H1 (cell line): Measurements from ENCODE around the gene DCANP1. TPM values are rescaled to one million over a fixed set of nuclear protein-coding genes. Genes with fewer than 3 reads are reported as not detected.

Experiments
- CTCF ChIA-PET: fragments of 300-600 bp; sonication (Branson Sonifier 250); formaldehyde crosslinking; loops from one replicate; lab custom pipeline; 2021; ENCODE audit not compliant: partially characterized antibody; lab: Charles Lee
- POLR2A ChIA-PET: fragments of 300-600 bp; sonication (Branson Sonifier 250); formaldehyde crosslinking; loops from one replicate; lab custom pipeline; 2021; ENCODE audit warnings: inconsistent platforms; ENCODE audit not compliant: partially characterized antibody; lab: Charles Lee
- DNase-seq, 2 experiments: peaks; one replicate each; pipeline versions ENCODE4 v3.0.0 to v3.0.0-alpha.2; 2010 to 2022; ENCODE audit warnings: low spot score in 2 of 2, low read depth in 1 of 2, mixed read lengths in 1 of 2
- FAIRE-seq: peaks from 2 replicates; lab custom pipeline; 2011; peaks lifted over from hg19 to GRCh38; lab: Jason Lieb, UNC
- H2AFZ ChIP-seq: 2 replicates; pipeline ENCODE4 v1.8.1; 2012; ENCODE audit warnings: low read length, inconsistent platforms
- H2AK5ac ChIP-seq: 2 replicates; pipeline ENCODE4 v1.6.1; 2013; ENCODE audit warnings: low read depth, low read length
- H2BK120ac ChIP-seq: replicated peaks from 2 replicates; pipeline ENCODE3; 2013; ENCODE audit warnings: low read depth, low read length, inconsistent platforms
- H2BK12ac ChIP-seq: 2 replicates; pipeline ENCODE4 v1.6.1; 2013; ENCODE audit warnings: low read depth, low read length
- H2BK15ac ChIP-seq: 2 replicates; pipeline ENCODE4 v1.6.1; 2013; ENCODE audit warnings: low read length
- H2BK20ac ChIP-seq: 2 replicates; pipeline ENCODE4 v1.6.1; 2013; ENCODE audit warnings: low read length
- H2BK5ac ChIP-seq: 2 replicates; pipeline ENCODE4 v1.6.1; 2013; ENCODE audit warnings: low read depth, low read length
- H3K14ac ChIP-seq: 2 replicates; pipeline ENCODE4 v1.6.1; 2013; ENCODE audit warnings: inconsistent platforms; ENCODE audit not compliant: insufficient read length
- H3K18ac ChIP-seq: 2 replicates; pipeline ENCODE4 v1.6.1; 2013; ENCODE audit warnings: low read length; ENCODE audit errors: extremely low read depth
- H3K23ac ChIP-seq: 2 replicates; pipeline ENCODE4 v1.6.1; 2013; ENCODE audit warnings: inconsistent platforms; ENCODE audit not compliant: insufficient read length
- H3K23me2 ChIP-seq: 2 replicates; pipeline ENCODE4 v1.6.1; 2013; ENCODE audit warnings: low read depth, low read length
- H3K27ac ChIP-seq: 2 replicates; pipeline ENCODE4 v1.6.1; 2011; ENCODE audit warnings: low read depth, low read length, inconsistent platforms
- H3K27me3 ChIP-seq, 4 experiments: replicated peaks in 1 of 4; 1 replicate in 1 of 4; 2 replicates in 3 of 4; pipeline versions ENCODE4 v1.6.1 to v1.8.1; 2011 to 2013; ENCODE audit warnings: low read length in 3 of 4, mild to moderate bottlenecking in 3 of 4, inconsistent platforms in 2 of 4, mixed read lengths in 2 of 4, moderate library complexity in 1 of 4; ENCODE audit not compliant: control insufficient read depth in 3 of 4, insufficient read depth in 3 of 4; ENCODE audit errors: extremely low read depth in 1 of 4
- H3K36me3 ChIP-seq, 4 experiments: 2 replicates each; pipeline versions ENCODE4 v1.6.1 to v1.8.1; 2011 to 2013; ENCODE audit warnings: mild to moderate bottlenecking in 4 of 4, low read length in 3 of 4, moderate library complexity in 2 of 4, control low read depth in 1 of 4, inconsistent platforms in 1 of 4; ENCODE audit not compliant: insufficient read depth in 4 of 4, control insufficient read depth in 2 of 4
- H3K4ac ChIP-seq: replicated peaks from 2 replicates; pipeline ENCODE3; 2013; ENCODE audit warnings: low read length, low read depth, mixed read lengths, inconsistent platforms; ENCODE audit not compliant: insufficient read length
- H3K4me1 ChIP-seq, 4 experiments: replicated peaks in 1 of 4; 1 replicate in 1 of 4; 2 replicates in 3 of 4; pipeline versions ENCODE4 v1.6.1 to v1.8.1; 2011 to 2013; ENCODE audit warnings: low read length in 3 of 4, inconsistent platforms in 2 of 4, mixed read lengths in 1 of 4; ENCODE audit not compliant: insufficient read depth in 4 of 4, control insufficient read depth in 3 of 4
- H3K4me2 ChIP-seq, 2 experiments: 2 replicates each; pipeline versions ENCODE4 v1.6.1 to v1.8.1; 2011 to 2013; ENCODE audit warnings: low read depth in 2 of 2, low read length in 2 of 2, control low read depth in 1 of 2, inconsistent platforms in 1 of 2, mild to moderate bottlenecking in 1 of 2; ENCODE audit not compliant: insufficient read depth in 1 of 2
- H3K4me3 ChIP-seq, 4 experiments: fragments of 200-600, 300-600 bp in 1 of 4; sonication (generic), shearing (Covaris generic), sonication (Bioruptor Twin) in 1 of 4; 2 replicates each; pipeline versions ENCODE4 v1.5.1 to v1.8.1; 2011 to 2016; ENCODE audit warnings: low read length in 4 of 4, low read depth in 3 of 4, control low read depth in 2 of 4, inconsistent platforms in 2 of 4, mild to moderate bottlenecking in 2 of 4, mixed read lengths in 1 of 4, moderate library complexity in 1 of 4; ENCODE audit not compliant: insufficient read depth in 2 of 4; ENCODE audit errors: extremely low read depth in 1 of 4
- H3K56ac ChIP-seq: replicated peaks from 2 replicates; pipeline ENCODE3; 2013; ENCODE audit warnings: low read depth, mild to moderate bottlenecking, mixed read lengths, low read length, inconsistent platforms; ENCODE audit not compliant: insufficient read length
- H3K79me1 ChIP-seq: 2 replicates; pipeline ENCODE4 v1.6.1; 2013; ENCODE audit warnings: low read depth, low read length, control low read depth
- H3K79me2 ChIP-seq, 2 experiments: 2 replicates each; pipeline versions ENCODE4 v1.6.1 to v1.8.1; 2012 to 2013; ENCODE audit warnings: low read length in 2 of 2, mild to moderate bottlenecking in 2 of 2, inconsistent platforms in 1 of 2; ENCODE audit not compliant: insufficient read depth in 2 of 2, control insufficient read depth in 1 of 2
- H3K9ac ChIP-seq, 4 experiments: replicated peaks in 1 of 4; 1 replicate in 1 of 4; 2 replicates in 3 of 4; pipeline versions ENCODE4 v1.6.1 to v1.8.1; 2011 to 2013; ENCODE audit warnings: low read depth in 3 of 4, low read length in 3 of 4, control low read depth in 2 of 4, mild to moderate bottlenecking in 2 of 4, moderate library complexity in 2 of 4, inconsistent platforms in 1 of 4; ENCODE audit errors: extremely low read depth in 1 of 4
- H3K9me3 ChIP-seq, 2 experiments: 2 replicates each; pipeline versions ENCODE4 v1.6.1 to v1.8.1; 2012 to 2013; ENCODE audit warnings: mild to moderate bottlenecking in 2 of 2, moderate library complexity in 2 of 2, control low read depth in 1 of 2, inconsistent platforms in 1 of 2, low read depth in 1 of 2, low read length in 1 of 2, mixed read lengths in 1 of 2; ENCODE audit not compliant: insufficient read depth in 2 of 2
- H4K20me1 ChIP-seq, 2 experiments: replicated peaks in 1 of 2; 2 replicates each; pipeline versions ENCODE3 to v1.8.1; 2011 to 2013; ENCODE audit warnings: inconsistent platforms in 2 of 2, low read length in 2 of 2, mild to moderate bottlenecking in 1 of 2; ENCODE audit not compliant: insufficient read depth in 2 of 2, control insufficient read depth in 1 of 2
- H4K5ac ChIP-seq: 2 replicates; pipeline ENCODE4 v1.6.1; 2013; ENCODE audit warnings: low read length, low read depth, mixed read lengths, inconsistent platforms; ENCODE audit not compliant: insufficient read length
- H4K8ac ChIP-seq: 2 replicates; pipeline ENCODE4 v1.8.0; 2013; ENCODE audit warnings: mild to moderate bottlenecking, moderate library complexity, low read length, inconsistent platforms; ENCODE audit not compliant: insufficient read depth; ENCODE audit errors: extremely low read depth
- H4K91ac ChIP-seq: replicated peaks from 2 replicates; pipeline ENCODE3; 2013; ENCODE audit warnings: low read length, mixed read lengths, inconsistent platforms; ENCODE audit not compliant: insufficient read length
- SUZ12 ChIP-seq: fragments of 200-600 bp; sonication (generic); IDR thresholded peaks from 2 replicates; pipeline ENCODE4 v1.6.1; 2012; ENCODE audit warnings: mild to moderate bottlenecking, inconsistent platforms, low read length, moderate library complexity, mixed read lengths
- TAF1 ChIP-seq: IDR thresholded peaks from 2 replicates; pipeline ENCODE4 v1.6.1; 2011; ENCODE audit warnings: mild to moderate bottlenecking, low read depth, low read length
- WGBS, 2 experiments: shearing (Covaris generic) in 1 of 2; methylation state at CpG; one replicate each; pipeline versions ENCODE4 v1.1.6 to v1.1.7; 2013 to 2015; ENCODE audit warnings: low lambda C conversion rate in 2 of 2, mixed read lengths in 2 of 2, inconsistent platforms in 1 of 2, low coverage in 1 of 2, missing lambda C conversion rate in 1 of 2; ENCODE audit not compliant: insufficient replicate concordance in 2 of 2, insufficient coverage in 1 of 2, insufficient read length in 1 of 2; ENCODE audit errors: extremely low coverage in 1 of 2, missing lambda C conversion rate in 1 of 2; 5-methylcytosine and 5-hydroxymethylcytosine counted together
- polyA plus RNA-seq, 7 experiments: library from polyadenylated mRNA; depleted of rRNA in 3 of 7; stranded (reverse) in 5 of 7; unstranded in 2 of 7; fragments of >200 nt in 5 of 7; fragments of 200-250 nt in 2 of 7; gene quantifications; 1 replicate in 5 of 7; 2 replicates in 1 of 7; 4 replicates in 1 of 7; pipeline versions ENCODE4 v1.2.1 to v1.2.3, GENCODE V29; 2011 to 2013; ENCODE audit warnings: missing spikeins in 2 of 7, mixed read lengths in 2 of 7
- total RNA-seq: library from RNA; stranded (reverse); fragmentation: NEBNext Ultra II Directional; extraction: Animal tissue kit (Norgen Biotek cat#: 25700); gene quantifications from 2 replicates; pipeline ENCODE4 v1.2.1, GENCODE V29; 2021

DCANP1 gene
- total and polyA plus RNA-seq, 2 of the 8 experiments (the other 6 are each of a cell fraction or from before 2014, with no cell fraction given), result not detected

GRCh38 chr5:135491038-135491551 lies 43.9 kb upstream of the DCANP1 start:
- Histone ChIP-seq H4K5ac (no peak overlapping the region), H3K9me3 (no peaks in the 10 kb centered on the region), H3K4me1 (peaks cover 4 to 40% (median 24%) of the 10 kb centered on the region in 4 experiments), H2AK5ac (no peak overlapping the region), H4K91ac (no peak overlapping the region), H3K18ac (no peak overlapping the region; the same call in 1 of the 2 replicates), H3K27ac (no peak overlapping the region), H3K14ac (no peak overlapping the region), H3K4me3 (peak overlapping the region; percentile 14 to 56 (median 37); a peak in 7 of 8 replicates), H4K8ac (no peak overlapping the region), H3K27me3 (peaks cover 83 to 100% (median 93%) of the 10 kb centered on the region in 4 experiments), H3K36me3 (no peaks in the 10 kb centered on the region), H3K23ac (no peak overlapping the region), H2BK120ac (no peak overlapping the region), H2AFZ (no peak overlapping the region), H2BK5ac (no peak overlapping the region), H3K79me2 (no peaks in the 10 kb centered on the region), H3K56ac (no peak overlapping the region), H3K9ac (no peak overlapping the region; a peak in 1 of 7 replicates), H3K4me2 (peak overlapping the region; percentile 73 to 76), H3K4ac (no peak overlapping the region), H3K79me1 (no peaks in the 10 kb centered on the region), H2BK20ac (no peak overlapping the region), H3K23me2 (peaks cover 20% of the 10 kb centered on the region; the same call in 1 of the 2 replicates), H2BK12ac (0 out of 2 replicates have a peak overlapping the region, but pooled peaks have one; percentile 71), H4K20me1 (peaks cover 8 to 22% of the 10 kb centered on the region in 2 experiments), H2BK15ac (no peak overlapping the region)
- FAIRE-seq (no peak), DNase-seq (no peak)
- TF ChIP-seq TAF1 (no peak), SUZ12 (peak; percentile 1)
- WGBS, 2 experiments, result 5% methylated on average over 14 of the region's 14 CpGs; no CpG with 5 or more reads in 1 of the 2 experiments
- ChIA-PET POLR2A (interaction anchor here (0.6 to 2.8 kb wide), 3 partner anchors 42 to 456 kb away, joined by 3 to 15 read pairs (median 3); partner anchors contain the start of gene NEUROG1), CTCF (interaction anchor here (1.1 to 9.9 kb wide), 13 partner anchors 12 to 337 kb away, joined by 3 to 137 read pairs (median 6); partner anchors contain the start of gene NEUROG1)
